ENCODE results near the gene UCHL5. TPM values are rescaled to one million over a fixed set of nuclear protein-coding genes. Genes with fewer than 3 reads are reported as not detected.

Gene UCHL5
- total RNA-seq, 2 experiments from 2014 or later, result 50.8 to 68.5 TPM

DNA sequence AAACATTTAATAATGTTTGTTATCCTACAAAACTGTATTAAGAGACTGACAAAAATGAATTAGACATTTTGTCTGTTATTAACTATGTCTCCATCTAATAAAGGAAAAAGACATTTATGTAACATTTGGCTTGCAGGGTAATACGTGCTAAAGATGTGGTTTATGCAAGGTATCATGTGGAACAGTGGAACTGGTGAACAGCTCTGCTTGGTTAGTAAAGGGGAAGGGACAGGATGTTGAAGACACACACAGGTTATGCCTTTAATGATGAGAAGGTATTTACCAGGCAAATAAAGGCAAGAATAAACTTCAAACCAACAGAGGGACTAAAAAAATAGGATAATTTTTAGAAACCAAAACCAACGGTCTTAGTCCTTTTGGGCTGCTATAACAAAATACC, 93.1 kb downstream of the UCHL5 start:
- H3K9me3 Mint-ChIP-seq (ENCODE audit: low read depth), result no peaks in the 10 kb centered on the region
- no peak for ATAC-seq
- no peaks in the 10 kb centered on the region for H3K27me3 Mint-ChIP-seq
- H3K4me3 Mint-ChIP-seq, result no peak overlapping the region
- CTCF ChIA-PET, result no interaction called here
- H3K36me3 Mint-ChIP-seq, result no peaks in the 10 kb centered on the region
- H3K4me1 Mint-ChIP-seq, result peaks cover 5% of the 10 kb centered on the region
- H3K27ac Mint-ChIP-seq, result no peak overlapping the region
- no peak for DNase-seq

DNA sequence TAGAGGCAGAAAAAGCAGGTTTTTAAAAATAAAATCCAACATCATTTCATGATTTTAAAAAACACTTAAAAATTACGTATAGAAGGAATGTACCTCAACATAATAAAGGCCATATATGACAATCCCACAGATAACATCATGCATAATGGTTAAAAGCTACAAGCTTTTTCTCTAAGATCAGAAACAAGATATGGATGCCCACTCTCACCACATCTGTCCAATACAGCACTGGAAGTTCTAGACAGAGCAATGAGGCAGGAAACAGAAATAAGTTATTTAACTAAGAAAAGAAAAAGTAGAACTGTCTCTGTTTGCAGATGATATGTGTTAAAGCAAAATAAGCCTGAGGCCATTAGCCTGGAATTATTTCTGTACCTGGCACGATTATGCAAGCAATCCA, 96.3 kb downstream of the UCHL5 start:
- H3K27ac Mint-ChIP-seq, result no peak overlapping the region

More for the DNA sequence above, 96.3 kb downstream of the UCHL5 start:
- DNase-seq (no peak), ATAC-seq (peak; percentile 45)
- Mint-ChIP-seq H3K9me3 (ENCODE audit: low read depth) (no peaks in the 10 kb centered on the region), H3K27me3 (no peaks in the 10 kb centered on the region), H3K4me1 (peaks cover 13% of the 10 kb centered on the region), H3K36me3 (no peaks in the 10 kb centered on the region), H3K4me3 (no peak overlapping the region)
- CTCF ChIA-PET, result interaction anchor here (0.9 kb wide), 1 partner anchor 14 kb away, joined by 5 read pairs; no protein-coding TSS in a partner anchor

Other genes starting within 250 kb of the UCHL5 start
- gene RO60, start 252 bp upstream of the UCHL5 start, total RNA-seq, result 10 to 100 TPM; 59.0 to 59.3 TPM
- gene GLRX2, start 46.1 kb upstream of the UCHL5 start, total RNA-seq, result 10 to 100 TPM; 22.3 to 37.6 TPM
- 10 to 100 TPM; 55.6 to 63.3 TPM for gene CDC73, start 62.7 kb upstream of the UCHL5 start, total RNA-seq
- gene B3GALT2, start 127.3 kb upstream of the UCHL5 start, total RNA-seq, result 1 to 10 TPM in 1 of 2 experiments, under 1 TPM in 1; 0.99 to 2.5 TPM